Right lobe of liver (tissue), 4 donors: ENCODE measurements around the gene MID1.

Experiments
- POLR2A ChIP-seq: fragments of 450-650 bp; IDR thresholded peaks from one replicate; pipeline ENCODE4 v1.6.1; 2017; ENCODE audit warnings: antibody characterized with exemption, mild to moderate bottlenecking
- TF ChIP-seq, protein P1 (sequence below), 4 donors: fragments of 200-600 bp in 3 of 4; fragments of 450-650 bp in 1 of 4; IDR thresholded peaks; one replicate each; pipeline versions ENCODE4 v1.5.1 to v1.8.0; 2016 to 2022; ENCODE audit warnings: antibody characterized with exemption in 4 of 4, mild to moderate bottlenecking in 2 of 4
- donor health status: DM: no; HTN: no; CAD: no.
- donor health status: DM: no; HTN: no; CAD: no.
- donor health status: DM: no; HTN: yes; CAD: no.

DNA sequence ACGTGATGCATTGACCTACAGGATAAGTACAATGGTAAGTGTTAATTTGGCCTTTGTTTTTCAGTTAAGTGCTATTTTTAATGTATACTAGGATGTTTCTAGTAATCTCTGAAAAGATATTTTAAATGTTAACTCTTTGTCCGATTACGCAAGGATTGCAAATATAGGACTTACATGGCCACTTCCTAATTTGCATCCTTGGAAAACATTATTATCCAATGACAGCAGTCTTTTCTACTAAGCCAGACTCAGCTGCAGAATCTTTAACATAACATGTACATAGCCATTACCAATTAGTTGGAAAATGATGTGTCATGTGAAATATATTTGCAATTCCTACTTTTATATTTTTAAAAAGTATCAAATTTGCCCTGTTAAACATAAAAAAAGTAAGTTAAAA is 124.7 kb downstream of the MID1 start:
- TF ChIP-seq, protein P1, sequence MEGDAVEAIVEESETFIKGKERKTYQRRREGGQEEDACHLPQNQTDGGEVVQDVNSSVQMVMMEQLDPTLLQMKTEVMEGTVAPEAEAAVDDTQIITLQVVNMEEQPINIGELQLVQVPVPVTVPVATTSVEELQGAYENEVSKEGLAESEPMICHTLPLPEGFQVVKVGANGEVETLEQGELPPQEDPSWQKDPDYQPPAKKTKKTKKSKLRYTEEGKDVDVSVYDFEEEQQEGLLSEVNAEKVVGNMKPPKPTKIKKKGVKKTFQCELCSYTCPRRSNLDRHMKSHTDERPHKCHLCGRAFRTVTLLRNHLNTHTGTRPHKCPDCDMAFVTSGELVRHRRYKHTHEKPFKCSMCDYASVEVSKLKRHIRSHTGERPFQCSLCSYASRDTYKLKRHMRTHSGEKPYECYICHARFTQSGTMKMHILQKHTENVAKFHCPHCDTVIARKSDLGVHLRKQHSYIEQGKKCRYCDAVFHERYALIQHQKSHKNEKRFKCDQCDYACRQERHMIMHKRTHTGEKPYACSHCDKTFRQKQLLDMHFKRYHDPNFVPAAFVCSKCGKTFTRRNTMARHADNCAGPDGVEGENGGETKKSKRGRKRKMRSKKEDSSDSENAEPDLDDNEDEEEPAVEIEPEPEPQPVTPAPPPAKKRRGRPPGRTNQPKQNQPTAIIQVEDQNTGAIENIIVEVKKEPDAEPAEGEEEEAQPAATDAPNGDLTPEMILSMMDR (IDR thresholded peaks at IDR 0.05): no peak
- no peak for TF ChIP-seq POLR2A
